ENCODE measurements around the gene PHEX. TPM values are rescaled to one million over a fixed set of nuclear protein-coding genes. Genes with fewer than 3 reads are reported as not detected.
A peak's percentile ranks its signal among the peaks of the same experiment; 100 is the strongest.

PHEX gene
- total RNA-seq, 1 donor from 2014 or later = 1.5 TPM

DNA sequence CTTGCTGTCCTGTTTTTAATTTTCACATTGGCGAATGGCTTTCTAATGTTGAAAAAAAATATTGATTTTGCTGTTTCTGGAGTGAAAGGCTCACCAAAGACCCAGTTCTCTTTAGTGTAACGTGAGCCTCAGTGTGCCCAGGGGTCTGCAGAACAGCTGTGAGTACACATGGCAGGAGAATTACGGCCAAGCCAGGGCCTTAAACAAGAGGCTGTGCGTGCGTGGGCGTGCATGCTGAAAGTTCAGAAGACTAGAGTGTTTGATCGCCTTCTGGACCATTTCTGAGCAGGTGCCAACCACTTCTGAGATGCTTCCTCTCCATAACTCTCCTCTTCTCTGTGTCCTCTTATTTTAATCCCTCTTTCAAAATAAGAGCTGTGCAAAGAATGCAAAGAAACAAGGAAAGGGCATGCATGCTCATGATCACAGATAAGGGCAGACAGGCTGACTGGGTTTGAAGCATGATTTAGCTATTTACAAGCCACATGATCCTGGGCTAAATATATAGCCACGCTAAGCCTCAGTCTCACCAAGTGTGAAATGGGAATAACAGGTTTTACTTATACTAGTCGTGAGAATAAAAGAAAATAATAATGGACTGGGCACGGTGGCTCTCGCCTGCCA lies 9.9 kb downstream of the PHEX start:
- DNase-seq = peak; percentile 38

DNA sequence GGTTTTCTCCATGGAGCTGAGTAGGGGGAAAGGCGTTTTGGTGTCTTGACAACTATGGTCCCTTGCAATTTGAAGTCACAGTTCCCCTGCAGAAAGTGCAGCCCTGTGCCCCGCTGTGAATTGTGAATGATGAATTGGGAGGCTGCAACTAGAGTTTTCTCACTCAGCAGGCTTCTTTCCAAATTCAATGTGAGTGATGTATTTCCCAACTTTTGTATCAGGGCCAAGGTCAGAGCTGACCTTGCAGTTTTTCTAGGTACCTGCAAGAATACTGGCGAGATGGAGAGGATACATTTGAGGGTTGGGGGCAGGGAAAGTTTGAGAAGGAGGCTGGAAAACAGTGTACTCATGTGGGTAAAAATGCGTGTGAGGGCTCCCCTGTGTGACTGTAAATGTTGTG lies 11.7 kb downstream of the PHEX start:
- no peak for DNase-seq

DNA sequence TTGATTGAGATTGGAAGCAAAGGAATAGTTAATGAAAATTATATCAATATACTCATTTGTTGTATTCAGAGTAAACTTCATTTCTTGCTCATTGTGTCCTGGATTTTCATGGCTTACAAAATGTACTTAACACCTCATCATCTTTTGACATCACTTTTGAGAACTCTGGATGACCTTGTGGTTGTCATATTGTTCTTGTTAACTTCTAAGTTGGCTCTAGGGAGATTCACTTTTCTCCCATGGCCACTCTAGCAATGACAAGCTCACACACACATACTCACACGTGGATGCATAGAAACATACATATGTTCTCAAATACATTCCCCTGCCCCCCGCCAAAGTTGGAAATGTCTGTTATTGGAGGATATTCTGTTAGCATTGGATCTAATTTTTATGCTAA lies 15.3 kb downstream of the PHEX start:
- peak; percentile 3 for DNase-seq

DNA sequence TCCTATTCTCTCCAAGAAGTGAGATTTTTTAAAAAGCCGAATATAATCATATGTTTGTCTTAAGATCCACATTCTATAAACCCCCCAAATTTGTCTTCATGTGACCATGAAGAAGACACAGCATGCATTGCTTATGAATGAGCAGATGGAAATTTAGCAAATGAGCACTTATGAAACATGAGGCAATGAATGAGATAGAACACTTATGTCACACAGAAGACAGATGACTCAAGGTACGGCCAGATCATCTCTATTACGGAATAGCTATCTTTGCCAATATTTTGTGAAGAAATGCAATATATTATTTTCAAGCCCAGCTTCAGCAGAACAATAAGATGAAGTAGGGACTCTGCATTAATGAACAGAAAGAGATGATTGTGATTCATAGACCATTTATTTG lies 21.4 kb downstream of the PHEX start:
- DNase-seq = no peak

DNA sequence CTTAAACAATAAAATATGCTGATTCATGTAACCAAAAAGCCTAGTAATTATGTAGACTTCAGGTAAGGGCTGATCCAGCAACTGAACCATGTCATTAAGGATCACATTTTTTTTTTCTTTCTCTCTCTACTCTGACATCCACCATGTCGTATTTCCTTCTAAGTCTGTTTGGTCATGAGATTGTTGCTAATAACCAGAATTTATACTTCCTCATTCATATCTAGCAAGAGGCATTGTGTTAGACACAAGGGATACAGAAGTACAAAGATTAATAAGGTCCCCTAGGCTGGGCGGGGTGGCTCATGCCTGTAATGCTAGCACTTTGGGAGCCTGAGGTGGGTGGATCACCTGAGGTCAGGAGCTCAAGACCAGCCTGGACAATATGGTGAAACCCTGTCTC lies 24.1 kb downstream of the PHEX start:
- no peak for DNase-seq

DNA sequence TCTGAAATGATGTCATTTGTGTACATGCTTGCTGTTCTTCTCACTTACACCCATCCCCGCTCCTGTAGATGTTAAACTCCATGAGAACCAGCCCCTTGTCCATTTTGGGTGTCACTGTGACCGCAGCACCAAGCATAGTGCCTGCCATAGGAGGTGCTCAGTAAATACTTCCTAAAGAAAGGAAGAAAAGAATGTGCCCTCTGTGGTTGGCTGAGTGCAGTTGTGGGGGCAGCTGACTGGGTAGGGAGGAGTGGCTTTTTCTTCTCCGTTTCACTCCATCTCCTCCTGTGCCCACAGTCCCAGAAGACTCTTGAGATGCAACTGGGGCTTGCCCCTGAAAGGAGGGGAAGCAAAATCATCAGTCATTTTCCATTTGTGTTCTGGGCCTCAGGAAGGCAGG lies 25.5 kb downstream of the PHEX start:
- no peak for DNase-seq

DNA sequence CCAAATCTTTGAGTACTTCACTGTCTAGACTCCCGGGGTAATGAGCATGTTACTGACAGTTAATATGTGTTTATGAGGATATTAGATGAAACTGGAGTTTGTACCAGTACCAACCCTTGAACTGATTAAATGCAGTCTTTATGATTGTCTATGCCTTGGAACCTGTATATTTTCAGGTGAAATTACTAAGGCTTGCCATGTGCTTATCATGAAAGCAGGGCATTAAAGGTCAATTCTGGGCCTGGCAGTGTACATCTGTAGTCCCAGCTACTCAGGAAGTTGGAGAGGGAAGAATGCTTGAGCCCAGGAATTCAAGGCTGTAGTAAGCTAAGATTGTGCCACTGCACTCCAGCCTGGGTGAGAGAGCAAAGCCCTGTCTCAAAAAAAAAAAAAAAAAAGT lies 27.6 kb downstream of the PHEX start:
- no peak for DNase-seq

DNA sequence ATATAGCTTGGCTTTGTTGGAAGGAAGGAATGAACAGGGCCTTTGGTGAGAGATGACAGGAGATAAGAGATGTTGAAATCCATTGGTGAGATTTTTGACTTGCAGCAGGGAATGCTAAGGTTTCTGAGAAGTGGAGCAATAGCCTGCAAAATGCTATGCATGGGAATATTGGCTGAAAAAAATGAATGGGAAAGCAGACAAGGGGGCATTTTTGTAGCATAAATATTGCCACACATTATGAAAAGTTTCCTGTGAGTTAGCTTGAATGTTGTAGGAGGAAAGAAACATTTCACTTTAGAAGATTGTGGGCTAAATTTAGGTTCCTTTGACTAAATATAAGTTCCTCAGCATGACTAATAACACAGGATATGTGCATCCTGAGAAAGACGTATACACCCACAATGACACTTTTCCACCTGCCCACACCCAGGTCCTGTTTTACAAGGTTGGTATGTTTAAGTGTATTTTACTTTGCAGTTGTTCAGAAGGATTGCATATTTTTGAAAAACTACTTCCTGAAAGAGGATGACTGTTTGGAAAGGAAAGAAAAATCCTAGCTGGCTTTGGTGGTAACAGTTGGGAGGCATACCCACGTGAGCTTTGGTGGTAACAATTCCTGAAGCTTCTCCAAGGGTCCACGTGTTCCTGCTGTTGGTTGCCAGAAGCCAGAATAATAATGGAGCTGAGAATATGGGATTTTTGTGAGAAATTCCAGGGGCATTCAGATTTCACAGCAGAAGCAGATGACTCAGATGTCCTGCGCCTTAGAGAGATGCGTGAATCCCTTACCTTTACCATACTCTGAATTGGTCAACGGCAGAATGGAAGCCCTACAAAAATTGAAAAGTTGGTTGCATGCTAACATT lies 28.5 kb downstream of the PHEX start:
- DNase-seq = no peak

DNA sequence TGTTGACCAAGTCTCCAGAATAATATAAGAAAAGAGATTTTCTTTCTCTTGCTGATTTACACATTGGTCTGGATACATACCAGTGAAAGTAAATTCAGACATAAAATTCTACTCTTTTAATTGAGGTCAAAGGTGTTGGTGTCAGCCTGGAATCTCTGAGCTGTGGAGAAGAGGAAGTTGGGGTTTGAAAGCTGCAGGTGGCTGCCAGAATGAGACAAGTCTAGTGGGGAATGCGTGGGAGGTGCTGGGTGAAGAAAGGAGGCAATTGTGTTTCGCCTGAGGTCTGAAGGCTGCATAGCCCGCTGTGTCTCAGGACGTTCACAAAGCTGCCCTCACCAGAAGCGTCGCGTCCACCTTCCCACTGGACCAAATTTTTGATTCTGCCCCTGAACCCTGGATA lies 31.2 kb downstream of the PHEX start:
- DNase-seq = no peak

DNA sequence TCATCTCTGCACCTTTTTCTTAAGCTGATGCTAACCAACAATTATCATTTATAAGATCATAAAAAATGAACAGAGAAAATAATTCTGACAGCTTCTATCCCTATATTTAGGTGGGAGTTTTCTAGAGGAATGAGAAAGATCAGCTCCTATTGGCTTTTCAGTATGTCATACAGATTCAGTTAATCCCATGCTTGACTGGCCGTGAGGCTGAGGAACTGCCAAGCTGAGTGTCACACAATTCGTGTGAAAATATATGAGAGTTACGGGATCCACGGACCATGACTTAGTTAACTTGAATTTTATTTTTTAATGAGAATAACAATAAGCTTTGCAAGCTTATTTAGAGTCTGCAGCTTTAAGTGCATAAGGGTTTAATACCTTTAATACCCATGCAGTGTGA lies 37.5 kb downstream of the PHEX start:
- DNase-seq = no peak

DNA sequence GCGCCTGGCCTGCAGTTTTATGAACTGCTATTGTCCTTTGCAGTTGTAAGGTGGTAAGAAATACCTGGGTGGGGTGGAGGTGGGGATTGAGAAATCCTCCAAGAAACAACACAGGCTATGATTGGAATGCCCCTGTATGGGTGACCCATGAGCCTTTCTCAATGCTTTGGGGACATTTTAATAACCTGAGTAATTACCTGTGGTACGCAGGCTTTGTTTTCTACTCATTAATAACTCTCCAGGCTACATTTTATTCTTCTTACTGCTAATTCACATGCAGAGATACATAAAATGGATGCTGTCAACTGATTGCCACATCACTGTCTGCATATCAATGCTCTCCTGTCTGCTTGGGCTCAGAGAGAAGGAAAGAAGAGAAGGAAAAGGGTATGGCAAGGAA lies 41.8 kb downstream of the PHEX start:
- DNase-seq = no peak

DNA sequence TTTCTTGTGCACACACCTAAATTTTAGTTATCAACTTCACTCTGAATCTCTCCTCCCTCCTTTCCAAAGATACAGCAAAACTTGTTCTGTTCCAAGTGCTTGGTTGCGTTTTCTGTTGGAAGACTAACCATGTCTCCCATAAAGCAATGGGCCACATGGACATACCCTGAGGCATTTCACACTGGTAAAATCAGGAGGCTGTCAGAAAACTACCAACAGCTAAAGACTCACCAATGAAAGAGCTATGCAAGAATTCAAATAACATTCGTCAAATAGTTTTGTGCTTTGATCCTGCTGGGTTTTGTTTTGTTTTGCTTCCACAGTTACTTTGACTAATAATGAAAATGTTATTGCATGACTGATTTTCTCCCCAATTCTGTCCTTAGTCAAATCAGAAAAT lies 46.0 kb downstream of the PHEX start:
- DNase-seq = no peak

DNA sequence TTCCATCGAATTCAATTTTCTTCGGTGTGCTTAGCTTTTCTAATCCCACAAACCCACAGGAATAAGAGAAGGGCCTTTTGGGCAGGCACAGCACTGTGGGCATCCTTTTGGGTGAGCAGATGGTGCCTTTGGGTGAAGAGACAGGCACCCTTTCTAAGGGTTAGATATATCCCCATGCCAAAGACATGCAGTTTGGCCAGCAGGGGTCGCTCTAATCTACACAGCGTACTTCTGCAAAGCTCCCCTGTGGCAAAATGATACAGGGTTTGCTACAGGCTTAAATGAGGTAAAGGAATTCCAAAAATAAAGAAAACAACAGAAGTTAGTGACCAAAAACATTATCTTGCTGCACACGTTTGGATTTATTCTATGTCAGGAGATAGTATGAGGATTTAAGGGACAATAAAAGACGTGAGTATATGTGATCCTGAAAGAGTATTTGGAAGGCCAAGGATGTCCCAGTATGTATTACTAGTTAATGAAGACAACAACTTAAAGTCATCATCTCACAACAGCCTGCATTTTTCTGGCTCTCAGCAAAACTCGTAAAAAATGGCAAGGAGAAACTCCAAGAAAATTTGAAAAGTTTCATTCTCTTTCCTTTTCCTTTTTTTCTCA lies 49.5 kb downstream of the PHEX start:
- DNase-seq = no peak

DNA sequence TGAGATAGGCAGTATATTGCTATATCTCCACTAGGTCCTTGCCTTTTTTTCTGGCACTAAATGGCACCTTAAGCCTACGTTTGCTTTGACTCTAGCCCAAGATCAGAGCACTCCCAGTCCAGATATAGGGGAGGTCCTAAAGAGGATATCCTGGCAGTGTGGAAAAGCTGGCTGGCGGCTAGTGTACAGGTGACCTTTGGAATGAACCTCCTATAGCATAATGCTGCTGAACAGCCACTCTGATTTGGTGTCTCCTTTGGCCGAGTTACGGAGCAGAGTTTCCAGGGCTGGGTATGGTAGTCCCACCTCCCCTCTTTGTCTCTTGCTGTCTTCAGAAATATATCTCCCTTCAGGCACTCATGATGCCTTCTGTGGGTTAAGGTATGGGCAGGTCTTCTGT lies 53.9 kb downstream of the PHEX start:
- DNase-seq = no peak

DNA sequence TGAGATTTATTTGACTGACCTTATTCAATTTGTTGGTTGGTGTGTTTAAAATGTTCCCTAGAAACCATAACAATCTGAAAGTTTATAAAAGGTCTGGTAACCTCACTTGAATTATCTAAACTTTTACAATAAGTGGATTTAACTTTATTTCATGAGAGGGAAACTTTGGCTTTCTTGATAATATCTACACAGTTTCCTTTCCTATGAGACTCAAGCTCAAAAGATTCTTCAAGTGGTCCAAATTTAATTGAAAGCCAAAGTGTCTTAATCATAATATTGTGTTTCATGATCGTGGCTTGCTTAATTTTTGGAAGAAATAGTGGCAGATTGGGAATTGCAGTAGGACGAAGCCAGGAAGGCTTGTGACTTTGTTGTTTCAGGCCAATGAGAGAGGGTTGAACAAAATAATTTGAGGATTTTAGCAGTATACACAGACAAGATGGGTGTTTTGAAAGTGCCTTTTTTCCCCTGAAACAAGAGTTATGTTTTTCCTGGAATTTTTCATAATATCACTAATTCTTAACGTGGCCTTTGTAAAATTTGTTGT lies 55.0 kb downstream of the PHEX start:
- DNase-seq = no peak

DNA sequence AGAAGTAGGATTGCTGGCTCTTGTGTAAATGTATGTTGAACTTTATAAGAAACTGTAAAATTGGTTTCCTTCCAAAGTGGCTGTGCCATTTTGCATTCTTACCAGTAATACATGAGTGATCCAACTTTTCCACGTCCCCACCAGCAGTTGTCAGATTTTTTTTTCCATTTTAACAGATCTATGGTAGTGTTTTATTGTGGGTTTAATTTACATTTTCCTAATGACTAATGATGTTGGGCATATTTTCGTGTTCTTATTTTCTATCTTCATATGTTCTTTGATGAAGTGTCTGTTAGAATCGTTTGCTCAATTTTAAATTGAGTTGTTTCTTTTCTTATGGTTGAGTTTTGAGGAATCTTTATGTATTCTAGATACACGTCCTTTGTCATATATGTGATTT lies 56.2 kb downstream of the PHEX start:
- DNase-seq = no peak

DNA sequence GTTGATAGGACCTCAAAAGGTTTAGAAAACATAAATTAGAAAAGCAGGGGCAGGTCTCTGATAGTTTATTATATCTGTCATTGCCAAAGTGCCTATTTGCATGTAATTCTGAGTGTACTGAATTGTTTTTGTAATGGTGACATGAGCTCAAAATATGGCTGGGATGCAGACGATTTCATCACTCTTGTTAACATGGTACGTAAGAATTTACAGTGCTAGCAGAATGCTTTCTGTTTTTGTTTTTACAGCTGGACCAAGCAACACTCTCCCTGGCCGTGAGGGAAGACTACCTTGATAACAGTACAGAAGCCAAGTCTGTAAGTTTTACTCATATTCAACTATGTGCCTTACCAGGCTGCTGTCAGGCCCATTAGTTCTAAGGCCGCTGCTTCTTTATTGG lies 58.1 kb downstream of the PHEX start:
- no peak for DNase-seq

DNA sequence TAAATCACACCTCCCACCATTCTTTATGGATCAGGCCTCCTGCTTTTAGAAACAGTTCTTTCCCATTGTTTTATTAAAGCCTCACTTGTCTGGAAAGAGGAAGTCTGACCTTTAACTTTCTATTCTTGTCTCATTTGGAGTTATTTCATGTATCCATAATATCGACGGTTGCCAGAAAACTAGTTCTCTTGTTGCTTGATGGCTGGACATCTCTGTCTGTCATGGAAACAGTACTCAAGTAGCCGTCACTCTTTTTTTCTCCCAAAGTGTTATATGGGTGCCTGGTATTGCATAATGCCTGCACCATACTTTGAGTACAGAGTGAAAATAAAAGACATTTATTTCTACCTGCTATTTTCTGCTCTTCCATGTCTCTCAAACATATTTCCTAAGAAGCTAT lies 61.4 kb downstream of the PHEX start:
- no peak for DNase-seq

DNA sequence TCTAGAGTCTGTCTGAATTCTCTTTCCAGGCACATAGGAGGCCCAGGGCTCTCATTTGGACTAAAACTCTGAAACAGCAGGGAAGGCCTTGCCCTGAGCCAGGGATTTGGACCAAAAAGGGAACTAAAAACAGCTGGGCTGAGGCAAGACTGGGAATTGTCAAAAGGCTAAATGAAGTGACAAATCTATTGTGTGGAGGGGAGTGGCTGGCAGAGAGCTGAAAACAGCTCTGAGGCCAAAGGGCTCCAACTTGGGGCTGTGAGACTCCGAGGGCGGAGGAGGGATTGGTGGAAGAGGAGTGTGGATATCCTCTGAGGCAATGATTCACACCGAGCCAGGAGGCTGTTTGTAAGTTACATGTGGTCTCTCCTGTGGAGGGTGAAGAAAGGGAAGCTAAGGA lies 63.2 kb downstream of the PHEX start:
- peak; percentile 21 for DNase-seq

DNA sequence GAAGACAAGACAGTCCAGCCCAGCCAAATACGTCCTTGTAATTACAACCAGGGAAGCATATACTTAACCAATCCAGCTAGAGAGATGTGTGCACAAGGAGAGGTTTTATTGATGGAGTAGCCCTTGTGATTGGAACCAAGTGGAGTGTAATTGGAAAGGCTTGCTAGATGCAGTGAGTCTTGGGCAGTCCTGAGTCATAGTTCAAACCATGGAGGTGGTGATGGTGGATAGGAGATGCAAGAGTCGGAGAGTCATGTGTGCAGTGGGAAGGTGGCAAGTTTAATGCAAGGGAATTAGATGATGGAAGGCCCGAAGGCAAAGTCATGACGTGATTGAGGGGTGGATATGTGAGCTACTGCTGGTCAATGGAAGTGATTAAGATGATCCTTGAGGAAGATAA lies 63.7 kb downstream of the PHEX start:
- DNase-seq = no peak

DNA sequence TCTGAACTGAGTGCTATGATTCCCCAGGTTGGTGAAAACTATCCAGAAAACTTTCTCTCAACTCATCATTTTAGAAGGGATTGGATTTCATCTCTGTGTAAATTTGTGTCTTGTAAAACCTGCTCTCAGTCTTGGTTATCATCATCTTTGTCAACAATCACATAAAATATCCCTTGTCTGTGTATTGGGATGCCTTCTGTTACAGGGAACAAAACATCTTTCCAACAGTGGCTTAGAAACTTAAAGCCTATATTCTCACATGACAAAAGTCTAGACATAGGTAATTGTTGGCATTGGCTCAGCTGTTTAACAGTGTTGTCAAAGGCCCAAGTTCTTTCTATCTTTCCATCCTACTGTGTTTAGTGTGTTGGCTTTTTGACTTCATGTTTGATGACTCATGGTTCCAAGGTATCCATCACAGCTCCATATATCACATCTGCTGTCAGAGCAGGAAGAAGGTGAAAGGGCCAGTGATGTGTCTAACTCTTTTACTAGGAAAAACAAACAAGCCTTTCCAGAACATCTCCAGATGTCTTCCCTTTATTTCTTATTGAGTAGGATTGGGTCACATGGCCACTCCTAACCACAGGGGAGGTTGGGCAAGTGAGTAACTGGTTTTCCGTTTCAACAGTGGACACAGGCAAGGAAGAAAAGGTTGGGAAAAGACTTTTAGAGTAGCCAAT lies 65.0 kb downstream of the PHEX start:
- peak; percentile 44 for DNase-seq

DNA sequence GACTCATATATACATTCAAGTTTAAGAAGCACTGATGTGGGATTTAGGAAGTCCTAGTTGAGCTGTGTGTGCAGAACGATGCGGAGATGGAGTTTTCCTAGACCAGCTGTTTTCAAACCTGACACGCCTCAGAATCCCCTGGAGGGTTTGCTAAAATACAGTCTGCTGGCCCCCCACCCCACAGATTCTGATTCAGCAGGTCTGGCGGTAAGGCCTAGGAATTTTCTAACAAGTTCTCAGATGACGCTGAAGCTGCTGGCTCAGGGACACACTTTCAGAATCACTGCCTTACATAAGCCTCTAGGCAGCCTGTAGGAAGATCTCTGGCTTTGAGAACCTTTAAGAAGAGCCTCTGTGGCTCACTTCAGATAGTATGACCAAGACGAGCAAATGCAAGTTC lies 73.1 kb downstream of the PHEX start:
- DNase-seq = peak; percentile 20

DNA sequence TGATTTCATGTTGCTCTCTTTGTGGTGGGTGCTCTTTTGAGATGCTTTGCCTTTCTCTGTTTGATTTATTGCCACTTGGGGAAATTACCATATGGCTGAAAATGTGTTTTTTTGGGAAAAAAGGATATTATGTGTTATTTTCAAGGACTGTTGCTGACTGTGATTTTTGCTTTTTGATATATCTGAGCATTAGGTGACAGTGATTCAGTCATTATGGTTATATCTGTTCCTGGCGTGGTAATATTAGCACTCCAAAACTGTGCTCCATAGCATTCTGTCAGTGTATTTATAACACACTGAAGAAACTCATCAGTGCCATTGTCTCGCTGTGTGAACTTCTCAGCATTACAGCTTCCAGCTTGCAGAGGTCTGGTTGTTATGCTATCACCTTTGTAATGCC lies 73.8 kb downstream of the PHEX start:
- DNase-seq = no peak
